HG02678 (cell line): ENCODE results near the gene ANKRD2.
"Not testable (repeated sequence)": the region's sequence is repeated elsewhere in the genome, so short reads cannot be mapped to it uniquely, and the experiment has no call there.

Experiments used
- ATAC-seq: cut with Tn5 transposase; IDR thresholded peaks from one replicate; pipeline ENCODE4 v1.9.1; 2021; ENCODE audit warnings: mild to moderate bottlenecking, moderate library complexity; ENCODE audit not compliant: unreplicated experiment

ANKRD2 gene

DNA sequence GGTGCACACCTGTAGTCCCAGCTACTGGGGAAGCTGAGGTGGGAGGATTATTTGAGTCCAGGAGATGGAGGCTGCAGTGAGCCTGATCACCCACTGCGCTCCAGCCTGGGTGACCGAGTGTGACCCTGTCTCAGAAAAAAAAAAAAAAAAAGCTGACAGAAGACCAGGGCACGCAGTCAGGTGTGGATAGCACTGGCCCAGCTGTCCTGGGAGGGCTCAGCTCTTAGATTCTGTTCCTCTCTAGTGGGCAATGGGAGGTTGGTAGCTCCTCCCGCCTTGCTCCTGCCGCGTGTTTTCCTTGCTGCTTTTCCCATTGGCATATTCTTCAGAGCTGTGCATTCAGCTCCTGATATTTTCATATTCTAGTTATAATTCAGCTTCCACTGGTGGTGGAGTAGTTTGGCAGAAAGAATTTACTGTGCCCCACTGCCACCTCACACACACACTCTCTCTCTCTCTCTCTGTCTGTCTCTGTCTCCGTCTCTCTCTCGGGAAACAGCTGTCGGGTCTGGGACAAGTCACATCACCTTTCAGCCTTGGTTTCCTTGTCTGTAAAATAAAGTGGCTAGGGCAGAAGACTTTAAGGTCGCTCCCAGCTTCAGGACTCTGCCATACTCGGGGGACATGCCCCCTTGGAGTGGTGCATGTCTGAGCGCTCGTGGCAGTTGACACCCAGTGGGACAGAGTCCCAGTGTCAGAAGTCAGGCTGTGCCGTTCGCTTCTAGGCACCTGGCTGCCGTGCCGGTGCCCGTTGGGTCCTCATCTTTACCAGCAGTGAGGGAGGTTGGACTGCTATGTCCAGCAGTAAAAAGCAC is 25.9 kb upstream of the ANKRD2 start:
- no peak for ATAC-seq

DNA sequence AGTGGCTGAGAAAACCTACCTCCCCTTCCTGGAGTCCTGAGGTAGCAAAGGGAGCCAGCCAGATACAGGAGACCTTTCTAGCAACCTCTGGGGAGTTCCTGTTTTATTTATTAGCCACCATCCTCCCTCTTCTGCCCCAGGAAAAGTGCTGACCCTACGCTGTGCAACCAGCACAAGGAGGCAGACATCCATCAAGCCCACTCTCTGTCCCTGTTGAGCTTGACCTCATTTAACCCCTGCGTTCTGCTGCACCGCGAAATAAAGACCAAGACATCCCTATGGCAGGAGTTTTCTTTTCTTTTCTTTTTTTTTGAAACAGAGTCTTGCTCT is 25.3 kb upstream of the ANKRD2 start:
- no peak for ATAC-seq

DNA sequence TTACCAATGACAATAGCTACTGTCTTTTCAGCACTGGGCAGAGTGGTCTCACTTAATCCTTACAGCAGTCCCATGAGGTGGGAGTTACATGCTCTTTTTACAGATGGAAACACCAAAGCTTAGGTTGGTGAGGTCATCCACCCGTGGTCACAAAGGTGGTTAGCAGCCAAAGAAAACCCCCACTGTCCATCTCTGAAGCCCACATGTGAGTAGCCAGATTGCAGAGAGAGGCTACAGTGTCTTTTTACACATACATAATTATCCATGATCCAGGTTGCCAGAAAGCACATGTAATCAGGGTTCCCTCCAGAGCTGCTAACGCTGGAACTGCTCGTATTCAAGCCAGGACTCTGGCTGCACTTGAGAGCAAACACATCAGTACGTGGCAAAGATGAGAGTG is 24.6 kb upstream of the ANKRD2 start:
- no peak for ATAC-seq

DNA sequence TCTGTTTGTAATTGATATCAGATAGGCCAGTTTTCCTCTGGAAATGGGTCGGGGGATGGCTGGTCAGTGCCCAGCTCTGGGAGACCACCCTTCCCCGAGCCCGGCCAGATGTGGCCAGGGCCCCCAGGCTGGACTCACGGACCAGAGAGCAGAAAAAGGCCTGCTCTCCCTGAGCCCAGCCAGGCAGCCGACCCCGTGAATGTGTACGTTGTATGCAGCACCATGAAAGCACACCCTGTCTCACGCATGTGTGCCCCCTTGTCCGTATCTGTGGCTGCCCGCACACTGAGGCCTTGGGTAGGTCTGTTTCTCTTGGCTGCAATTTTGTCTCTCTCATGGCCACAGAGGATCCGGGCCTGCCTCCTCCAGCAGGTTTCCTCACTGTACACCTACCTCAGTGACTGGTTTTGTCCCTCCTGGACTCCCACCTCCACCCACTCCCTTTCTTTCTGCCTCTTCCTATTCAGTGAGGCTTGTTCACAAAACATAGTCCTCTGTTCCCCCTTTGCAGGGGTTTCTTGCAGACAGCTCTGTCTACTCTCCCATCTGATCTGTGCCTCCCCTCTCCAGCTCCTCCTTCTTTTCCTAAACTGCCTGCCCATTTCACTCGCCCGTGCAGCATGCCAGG is 23.6 kb upstream of the ANKRD2 start:
- no peak for ATAC-seq

DNA sequence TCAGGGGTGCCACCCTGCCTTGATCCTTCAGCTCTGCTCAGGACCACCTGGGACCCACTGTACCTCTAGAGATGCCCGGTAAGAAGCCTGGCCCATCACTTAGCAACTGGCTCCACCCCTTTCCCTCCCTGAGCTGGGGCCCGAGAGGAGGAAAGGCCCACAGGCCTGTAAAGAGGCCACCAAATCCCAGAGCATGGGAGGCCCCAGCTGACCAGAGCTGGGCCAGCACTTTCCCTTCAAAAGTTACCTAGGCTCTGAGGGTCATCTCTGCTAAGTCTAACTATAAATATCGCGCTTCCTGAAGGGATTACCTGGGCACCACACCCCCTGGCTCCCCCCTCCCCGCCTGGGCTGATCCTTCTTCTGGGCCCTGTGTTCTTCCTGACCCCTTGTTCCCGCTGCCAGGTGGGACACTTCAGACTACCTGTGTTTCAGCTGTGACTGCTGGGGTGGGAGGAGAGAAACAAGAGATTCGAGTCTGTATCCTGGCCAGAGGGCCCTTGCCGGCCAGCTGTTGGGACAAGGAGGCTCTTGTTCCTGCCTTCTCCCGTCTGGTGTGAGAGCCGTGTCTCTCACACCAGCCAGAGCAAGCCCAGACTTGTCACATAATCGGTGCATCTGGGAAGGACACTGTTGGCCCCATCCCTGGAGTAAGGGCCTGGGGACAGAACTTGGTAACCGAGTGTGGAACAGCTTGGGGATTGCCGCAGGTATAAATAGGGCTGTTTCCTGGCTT is 22.8 kb upstream of the ANKRD2 start:
- ATAC-seq: no peak

DNA sequence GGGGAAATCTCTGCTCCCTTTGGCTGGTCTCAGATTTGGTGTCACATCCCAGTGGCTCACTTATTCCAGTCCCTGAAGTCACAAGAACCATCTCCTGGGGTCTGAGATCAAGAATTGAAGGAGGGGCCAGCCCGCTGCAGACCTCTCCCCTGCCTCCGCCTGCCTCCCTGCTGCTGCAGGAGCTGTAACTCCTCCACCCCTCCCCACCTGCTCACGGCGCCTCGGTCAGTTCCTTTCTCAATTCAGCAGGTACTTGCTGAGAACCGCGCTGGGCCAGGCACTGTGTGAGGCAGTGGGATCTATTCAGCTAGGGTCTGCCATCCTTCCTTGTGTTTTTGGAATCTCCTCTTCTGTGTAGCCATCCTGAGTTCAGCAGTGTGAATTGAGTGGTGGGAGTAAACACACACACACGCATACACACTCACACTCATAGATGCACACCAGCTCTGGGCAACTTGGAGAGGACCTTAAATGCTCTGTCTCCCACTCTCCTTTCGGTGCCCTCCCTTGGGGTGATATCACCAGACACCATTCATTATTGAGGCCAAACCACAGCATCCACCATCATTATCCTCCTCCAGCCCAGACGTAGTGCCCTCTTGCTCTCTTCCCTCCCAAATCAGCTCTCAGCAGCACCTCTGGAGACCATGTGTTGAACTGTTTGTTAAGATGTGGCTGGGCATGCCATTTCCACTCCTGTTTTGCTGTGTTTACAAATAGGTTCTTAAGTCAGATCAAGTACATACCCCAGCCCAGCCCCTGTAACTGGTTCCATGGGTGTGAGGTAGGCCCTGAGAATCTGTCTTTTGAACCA is 22.0 kb upstream of the ANKRD2 start:
- no peak for ATAC-seq

DNA sequence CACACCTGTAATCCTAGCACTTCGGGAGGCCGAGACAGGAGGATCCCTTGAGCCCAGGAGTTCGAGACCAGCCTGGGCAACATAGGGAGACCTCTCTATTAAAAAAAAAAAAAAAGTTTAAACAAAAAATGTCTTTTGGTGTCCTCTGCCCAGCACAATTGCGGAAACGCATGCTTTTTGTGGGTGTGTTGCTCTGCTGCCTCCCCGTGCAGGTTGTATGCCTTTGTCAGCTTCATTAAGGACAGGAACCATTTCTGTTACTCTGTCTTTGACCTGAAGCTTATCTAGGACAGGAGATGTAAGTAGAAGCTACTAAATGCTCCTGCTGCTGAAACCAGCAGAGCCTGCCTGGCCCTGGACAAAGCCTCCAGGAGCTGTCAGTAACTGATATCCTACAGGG is 21.3 kb upstream of the ANKRD2 start:
- ATAC-seq: no peak

DNA sequence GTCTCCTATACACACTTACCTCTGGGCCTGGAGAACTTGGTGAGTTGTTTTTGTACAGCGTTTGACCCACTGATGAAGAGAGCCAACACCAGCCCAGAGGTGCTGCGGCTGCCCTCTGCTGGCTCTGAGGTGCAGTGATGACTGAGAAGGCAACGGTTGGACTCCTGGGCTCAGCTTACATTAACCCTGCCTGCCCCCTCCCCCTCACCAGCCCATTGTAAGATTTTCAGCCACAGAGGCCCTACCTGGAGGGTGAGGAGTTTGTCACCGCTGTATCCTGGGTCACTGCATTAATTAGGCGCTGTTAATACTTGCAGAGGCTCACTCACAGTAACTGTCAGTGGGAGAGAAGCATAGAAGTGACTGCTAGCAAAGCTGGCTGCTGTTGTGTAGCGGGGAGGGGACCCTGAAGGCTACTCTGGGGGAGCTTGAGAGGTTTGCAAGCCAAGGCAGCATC is 19.0 kb upstream of the ANKRD2 start:
- no peak for ATAC-seq

DNA sequence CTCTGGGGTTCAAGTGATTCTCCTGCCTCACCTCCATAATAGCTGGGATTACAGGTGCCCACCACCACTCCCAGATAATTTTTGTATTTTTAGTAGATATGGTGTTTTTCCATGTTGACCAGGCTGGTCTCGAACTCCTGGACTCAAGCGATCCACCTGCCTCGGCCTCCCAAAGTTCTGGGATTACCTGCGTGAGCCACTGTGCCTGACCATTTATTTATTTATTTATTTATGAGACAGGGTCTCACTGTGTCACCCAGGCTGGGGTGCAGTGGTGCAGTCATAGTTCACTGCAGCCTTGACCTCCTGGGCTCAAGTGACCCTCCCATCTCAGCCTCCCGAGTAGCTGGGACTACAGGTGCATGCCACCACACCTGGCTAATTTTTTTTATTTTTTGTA is 18.2 kb upstream of the ANKRD2 start:
- ATAC-seq: not testable (repeated sequence)

DNA sequence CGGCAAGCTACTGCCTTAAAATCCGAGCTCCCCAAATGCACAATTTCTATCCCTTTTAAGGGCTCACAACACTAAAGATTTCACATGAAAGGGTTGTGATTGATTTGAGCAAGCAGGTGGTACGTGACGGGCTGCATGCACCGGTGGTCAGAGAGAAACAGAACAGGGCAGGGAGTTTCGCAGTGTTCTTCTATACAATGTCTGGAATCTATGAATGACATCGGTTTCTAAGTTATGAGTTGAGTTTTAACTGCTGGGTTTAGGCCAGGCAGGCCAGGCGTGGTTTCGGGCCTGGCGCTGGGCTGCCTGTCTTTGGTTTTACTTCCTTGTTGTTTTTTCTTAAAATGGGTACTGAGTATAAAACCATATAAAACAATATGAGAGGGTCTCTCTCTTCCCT is 17.0 kb upstream of the ANKRD2 start:
- not testable (repeated sequence) for ATAC-seq

DNA sequence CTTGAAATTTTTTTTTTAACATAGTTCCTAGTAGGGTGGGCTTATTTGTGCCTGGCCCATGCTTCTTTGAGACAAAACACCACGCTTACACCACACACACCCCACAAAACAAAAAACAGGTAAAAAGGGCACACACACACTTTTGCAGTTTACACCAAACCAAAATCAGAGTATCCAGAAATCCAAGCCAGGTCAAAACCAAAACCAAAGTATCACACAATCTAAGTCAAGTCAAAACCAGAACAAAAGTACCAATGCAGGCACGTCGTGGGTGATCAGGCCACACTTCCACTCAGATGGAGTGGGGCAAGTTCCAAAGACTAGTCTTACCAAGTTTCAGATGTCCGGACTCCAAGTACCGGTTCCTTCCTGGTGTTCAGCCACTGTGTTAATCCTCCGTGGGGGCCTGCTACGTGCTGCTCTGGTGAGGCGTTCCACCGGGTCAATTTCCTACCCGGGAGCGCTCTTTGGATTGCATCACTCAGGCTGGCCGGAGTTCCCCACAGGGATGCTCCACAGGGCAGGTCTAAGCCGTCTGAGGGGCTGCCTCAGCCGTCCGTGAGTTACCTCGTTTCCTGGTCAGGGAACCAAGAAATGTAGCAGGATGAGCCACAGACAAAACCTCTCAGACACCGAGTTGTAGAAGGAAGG is 11.7 kb upstream of the ANKRD2 start:
- not testable (repeated sequence) for ATAC-seq

DNA sequence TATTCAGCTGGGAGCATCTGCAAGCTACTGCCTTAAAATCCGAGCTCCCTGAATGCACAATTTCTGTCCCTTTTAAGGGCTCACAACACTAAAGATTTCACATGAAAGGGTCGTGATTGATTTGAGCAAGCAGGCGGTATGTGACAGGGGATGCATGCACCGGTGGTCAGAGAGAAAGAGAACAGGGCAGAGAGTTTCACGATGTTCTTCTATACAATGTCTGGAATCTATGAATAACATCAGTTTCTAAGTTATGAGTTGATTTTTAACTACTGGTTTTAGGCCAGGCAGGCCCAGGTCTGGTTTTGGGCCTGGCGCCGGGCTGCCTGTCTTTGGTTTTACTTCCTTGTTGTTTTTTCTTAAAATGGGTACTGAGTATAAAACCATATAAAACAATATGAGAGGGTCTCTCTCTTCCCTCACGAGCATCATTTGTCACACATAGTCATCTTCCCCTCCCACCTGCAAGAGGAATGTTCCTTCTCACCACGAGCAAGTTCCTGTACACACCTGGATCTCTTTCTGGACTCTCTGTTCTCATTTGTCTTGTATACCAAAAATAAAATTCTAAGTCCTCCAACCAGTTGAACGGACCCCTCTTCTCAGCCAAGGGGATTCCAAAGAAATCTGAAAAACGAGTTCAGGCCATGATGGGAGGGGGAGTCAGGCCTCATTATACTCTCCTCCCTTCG is 11.0 kb upstream of the ANKRD2 start:
- ATAC-seq: not testable (repeated sequence)

DNA sequence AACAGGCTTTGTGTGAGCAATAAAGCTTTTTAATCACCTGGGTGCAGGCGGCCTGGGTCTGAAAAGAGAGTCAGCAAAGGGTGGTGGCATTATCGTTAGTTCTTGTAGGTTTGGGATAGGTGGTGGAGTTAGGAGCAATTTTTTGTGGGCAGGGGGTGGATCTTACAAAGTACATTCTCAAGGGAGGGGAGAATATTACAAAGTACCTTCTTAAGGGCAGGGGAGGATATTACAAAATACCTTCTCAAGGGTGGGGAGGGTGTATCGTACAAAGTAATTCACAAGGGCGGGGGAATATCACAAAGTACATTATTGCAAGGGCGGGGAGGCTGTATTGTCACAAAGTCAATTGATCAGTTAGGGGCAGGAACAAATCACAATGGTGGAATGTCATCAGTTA is 10.2 kb upstream of the ANKRD2 start:
- not testable (repeated sequence) for ATAC-seq

DNA sequence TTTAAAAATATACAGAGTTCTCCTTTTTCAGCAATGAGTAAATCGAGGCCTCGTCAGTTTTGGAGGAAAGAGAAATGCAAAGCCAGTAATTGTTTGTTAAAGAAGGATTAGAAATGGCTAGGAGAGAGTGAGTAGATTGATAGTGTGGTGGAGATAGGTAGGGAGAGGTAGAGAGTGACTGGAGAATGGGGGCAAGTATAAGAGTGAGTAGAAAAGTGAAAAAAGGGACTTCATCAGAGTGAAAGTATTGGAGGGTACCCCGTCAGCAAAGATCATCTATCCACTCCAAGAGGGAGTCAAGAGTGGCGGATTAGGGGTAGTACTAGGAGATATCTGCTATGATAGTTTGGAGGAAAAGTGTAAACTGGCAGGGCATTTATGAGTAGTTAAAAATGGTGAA is 9.2 kb upstream of the ANKRD2 start:
- no peak for ATAC-seq

DNA sequence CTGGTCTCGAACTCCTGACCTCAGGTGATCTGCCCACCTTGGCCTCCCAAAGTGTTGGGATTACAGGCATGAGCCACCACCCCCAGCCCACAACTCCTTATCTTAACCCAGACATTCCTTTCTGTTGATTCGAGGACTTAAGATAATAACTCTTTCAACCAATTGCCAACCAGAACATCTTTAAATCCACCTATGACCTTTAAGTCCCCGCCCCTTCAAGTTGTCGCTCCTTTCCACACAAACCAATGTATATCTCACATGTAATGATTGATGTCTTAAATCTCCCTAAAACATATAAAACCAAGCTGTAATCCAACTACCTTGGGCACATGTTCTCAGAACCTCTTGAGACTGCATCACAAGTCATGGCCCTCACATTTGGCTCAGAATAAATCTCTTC is 7.8 kb upstream of the ANKRD2 start:
- ATAC-seq: no peak

DNA sequence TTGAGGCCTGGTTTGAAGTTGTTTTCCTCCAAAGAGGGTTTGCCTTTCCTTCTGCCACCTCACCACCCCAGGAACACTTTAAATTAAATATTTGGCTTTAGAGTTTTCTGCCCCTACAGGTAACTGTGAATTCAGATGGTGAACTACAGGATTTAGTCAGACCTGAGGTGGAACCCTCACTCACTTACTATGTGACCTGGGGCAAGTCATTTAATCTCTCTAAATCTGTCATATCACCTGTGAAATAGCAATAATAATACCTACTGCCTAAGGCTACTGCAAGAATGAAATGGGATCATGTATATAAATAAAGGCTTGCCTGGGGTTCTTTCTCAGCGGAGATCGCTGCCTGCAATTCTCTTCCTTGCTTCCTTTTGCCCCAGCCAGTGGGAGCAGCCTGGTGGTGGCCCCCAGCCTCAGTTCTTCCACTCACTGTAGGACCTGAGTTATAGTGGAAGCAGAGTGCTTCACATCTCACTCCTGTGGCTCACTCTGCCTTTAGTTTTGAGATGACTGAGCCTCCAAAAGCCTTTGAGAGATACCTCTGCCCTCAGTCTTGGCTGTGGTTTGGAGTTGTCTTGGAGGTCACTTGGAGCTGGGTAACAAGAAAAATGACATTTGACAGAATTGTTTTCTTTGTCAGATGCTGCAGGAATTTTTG is 6.1 kb upstream of the ANKRD2 start:
- no peak for ATAC-seq

DNA sequence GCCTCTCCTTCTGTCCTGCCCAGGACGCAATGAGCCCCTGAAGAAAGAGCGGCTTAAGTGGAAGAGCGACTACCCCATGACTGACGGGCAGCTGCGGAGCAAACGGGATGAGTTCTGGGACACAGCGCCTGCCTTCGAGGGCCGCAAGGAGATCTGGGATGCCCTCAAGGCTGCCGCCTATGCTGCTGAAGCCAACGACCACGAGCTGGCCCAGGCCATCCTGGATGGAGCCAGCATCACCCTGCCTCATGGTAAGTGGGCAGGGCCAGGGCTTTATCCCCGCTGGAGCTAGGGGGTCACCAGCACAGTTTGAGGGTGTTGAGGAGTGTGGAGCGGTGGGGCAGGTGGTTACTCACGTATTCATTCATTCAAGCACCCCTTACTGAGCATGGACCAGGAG is 4.7 kb upstream of the ANKRD2 start:
- no peak for ATAC-seq

DNA sequence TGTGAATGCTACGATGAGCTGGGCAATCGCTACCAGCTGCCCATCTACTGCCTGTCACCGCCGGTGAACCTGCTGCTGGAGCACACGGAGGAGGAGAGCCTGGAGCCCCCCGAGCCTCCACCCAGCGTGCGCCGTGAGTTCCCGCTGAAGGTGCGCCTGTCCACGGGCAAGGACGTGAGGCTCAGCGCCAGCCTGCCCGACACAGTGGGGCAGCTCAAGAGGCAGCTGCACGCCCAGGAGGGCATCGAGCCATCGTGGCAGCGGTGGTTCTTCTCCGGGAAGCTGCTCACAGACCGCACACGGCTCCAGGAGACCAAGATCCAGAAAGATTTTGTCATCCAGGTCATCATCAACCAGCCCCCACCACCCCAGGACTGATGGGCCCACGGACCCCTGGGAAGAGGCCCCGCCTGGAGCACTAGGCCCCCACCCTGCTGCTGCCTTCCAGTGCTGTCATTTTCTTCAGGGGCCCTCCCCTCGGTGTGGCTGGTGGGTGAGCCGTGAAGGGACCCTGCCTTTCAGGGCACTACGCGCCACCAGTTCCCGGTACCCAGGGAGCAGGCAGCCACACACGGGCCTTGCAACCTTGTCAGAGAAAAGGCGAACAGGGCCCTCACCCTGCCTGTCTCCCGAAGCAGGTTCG is 2.3 kb upstream of the ANKRD2 start:
- ATAC-seq: no peak
